Measurements from ENCODE around the gene ARL2. TPM values are rescaled to one million over a fixed set of nuclear protein-coding genes. Genes with fewer than 3 reads are reported as not detected.

Gene ARL2
- total RNA-seq, 1 experiment from 2014 or later, result 203 TPM

DNA sequence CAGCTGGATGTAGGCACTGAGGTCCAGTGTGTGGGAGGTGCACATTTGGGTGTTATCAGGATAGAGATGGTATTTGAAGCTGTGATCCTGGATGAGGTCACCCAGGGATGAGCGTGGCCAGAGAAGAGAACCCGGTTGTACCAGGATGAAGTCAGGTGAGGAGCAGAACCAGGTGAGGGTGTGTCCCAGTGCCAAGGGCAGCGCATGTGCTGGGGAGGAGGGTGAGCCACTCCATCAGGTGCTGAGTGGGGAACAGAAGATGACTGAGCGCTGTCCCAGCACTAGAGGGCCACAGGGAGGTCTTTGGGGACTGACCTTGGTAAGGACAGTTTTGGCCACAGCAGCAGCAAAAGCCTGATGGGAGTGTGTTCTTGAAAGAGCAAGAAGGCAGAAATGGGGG, 2.7 kb downstream of the ARL2 start:
- Histone ChIP-seq H2BK15ac (ENCODE audit: low read depth, low read length) (no peak overlapping the region), H4K91ac (ENCODE audit: insufficient read length, low read depth, low read length) (no peak overlapping the region), H3K79me2 (ENCODE audit: insufficient read depth, low read length) (no peaks in the 10 kb centered on the region), H3K27ac (ENCODE audit: insufficient read length, low read depth, low read length) (no peak overlapping the region), H2BK120ac (ENCODE audit: low read depth, low read length, poor library complexity, severe bottlenecking) (no peak overlapping the region), H3K56ac (ENCODE audit: insufficient read length, low read depth, low read length) (no peak overlapping the region), H4K8ac (replicated peaks; ENCODE audit: insufficient read length, low read depth, low read length) (no peak overlapping the region), H2BK20ac (ENCODE audit: low read depth, low read length, poor library complexity, severe bottlenecking) (no peak overlapping the region), H3K9ac (ENCODE audit: extremely low read depth, insufficient read length, low read length) (no peak overlapping the region), H4K5ac (ENCODE audit: insufficient read length, low read depth, low read length) (no peak overlapping the region), H2AFZ (ENCODE audit: low read length) (no peak overlapping the region), H3K4me1 (ENCODE audit: insufficient read depth, low read length) (no peaks in the 10 kb centered on the region), H3K4ac (ENCODE audit: low read depth, low read length) (no peak overlapping the region), H2AK5ac (ENCODE audit: insufficient read length, low read length) (no peak overlapping the region), H3K79me1 (ENCODE audit: insufficient read depth, low read depth, low read length, poor library complexity, severe bottlenecking) (peaks cover 2% of the 10 kb centered on the region), H3T11ph (ENCODE audit: low read length) (no peak overlapping the region), H2BK5ac (ENCODE audit: insufficient read length, low read length) (no peak overlapping the region), H3K18ac (ENCODE audit: insufficient read length, low read depth, low read length) (no peak overlapping the region), H3K23me2 (ENCODE audit: insufficient read length, low read depth, low read length, poor library complexity, severe bottlenecking) (peaks cover 7% of the 10 kb centered on the region), H3K9me3 (ENCODE audit: control insufficient read depth, low read depth, low read length) (no peaks in the 10 kb centered on the region), H3K23ac (ENCODE audit: insufficient read length, low read depth, low read length) (no peak overlapping the region), H3K14ac (ENCODE audit: insufficient read depth, low read length) (no peak overlapping the region), H2BK12ac (ENCODE audit: insufficient read length, low read depth, low read length) (no peak overlapping the region), H4K20me1 (ENCODE audit: control insufficient read depth, insufficient read depth, insufficient read length) (no peaks in the 10 kb centered on the region), H3K27me3 (ENCODE audit: insufficient read depth, low read length) (no peaks in the 10 kb centered on the region), H3K4me2 (ENCODE audit: insufficient read depth, insufficient read length, low read length) (no peak overlapping the region)
- Mint-ChIP-seq H3K4me1 (peaks cover 6 to 9% of the 10 kb centered on the region in 2 experiments), H3K4me3 (peak overlapping the region in 1 of 2 experiments; percentile 13; a peak in 1 of 5 replicates), H3K9me3 (no peaks in the 10 kb centered on the region), H3K36me3 (ENCODE audit: insufficient read depth in 1 of 3, low read depth in 3 of 3) (peaks cover 21 to 59% (median 44%) of the 10 kb centered on the region in 3 experiments), H3K27ac (peak overlapping the region in 2 of 3 experiments; percentile 14 to 55; a peak in 3 of 7 replicates), H3K27me3 (ENCODE audit: low read depth) (no peaks in the 10 kb centered on the region)
- peak; percentile 44 for DNase-seq
- WGBS (ENCODE audit: extremely low coverage, insufficient read length, low lambda C conversion rate), result no CpG with 5 or more reads among the region's 4 CpGs
- TF ChIP-seq CTCF (conservative IDR thresholded peaks at IDR 0.05), result peak; percentile 23; the same call in 1 of the 3 replicates
